CD4-positive, alpha-beta T cell treated with Interleukin-12 subunit alpha and Interleukin-12 subunit beta, for 1 hour (primary cell): Measurements from ENCODE around the gene PLBD1.

ENCODE experiments used
- DNase-seq: peaks from one replicate; pipeline ENCODE4 v3.0.0-alpha.2; 2020

The PLBD1 gene

GRCh38 chr12:14564336-14564959 is 3.2 kb downstream of the PLBD1 start:
- DNase-seq = no peak

DNA sequence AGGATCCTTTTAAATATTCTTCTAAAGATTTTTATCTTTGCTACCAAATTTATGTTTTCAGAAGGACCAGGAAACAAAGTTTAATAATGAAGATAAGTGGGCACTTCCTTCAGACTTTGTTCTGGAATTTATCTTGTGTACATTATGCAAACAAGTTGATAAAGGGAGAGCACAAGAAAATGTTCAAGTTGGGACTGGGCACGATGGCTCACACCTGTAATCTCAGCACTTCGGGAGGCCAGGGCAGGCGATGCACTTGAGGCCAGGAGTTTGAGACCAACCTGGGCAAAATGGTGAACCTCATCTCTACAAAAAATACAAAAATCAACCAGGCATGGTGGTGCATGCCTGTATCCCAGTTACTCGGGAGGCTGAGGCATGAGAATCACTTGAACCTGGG is 4.6 kb downstream of the PLBD1 start:
- no peak for DNase-seq

DNA sequence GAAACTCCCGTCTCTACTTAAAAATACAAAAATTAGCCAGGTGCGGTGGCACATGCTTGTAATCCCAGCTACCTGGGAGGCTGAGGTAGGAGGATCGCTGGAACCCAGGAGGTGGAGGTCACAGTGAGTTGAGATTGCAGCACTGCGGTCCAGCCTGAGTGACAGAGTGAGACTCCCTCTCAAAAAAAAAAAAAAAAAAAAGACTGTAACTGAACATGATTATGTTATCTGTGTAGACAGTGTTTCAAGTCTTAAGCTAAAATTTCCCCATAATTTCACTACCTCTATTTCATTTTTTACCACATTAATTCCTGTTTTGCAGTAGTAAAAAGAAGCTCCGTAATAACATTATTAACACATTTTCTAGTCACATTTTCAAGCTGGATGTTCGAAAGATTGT is 5.4 kb downstream of the PLBD1 start:
- no peak for DNase-seq

DNA sequence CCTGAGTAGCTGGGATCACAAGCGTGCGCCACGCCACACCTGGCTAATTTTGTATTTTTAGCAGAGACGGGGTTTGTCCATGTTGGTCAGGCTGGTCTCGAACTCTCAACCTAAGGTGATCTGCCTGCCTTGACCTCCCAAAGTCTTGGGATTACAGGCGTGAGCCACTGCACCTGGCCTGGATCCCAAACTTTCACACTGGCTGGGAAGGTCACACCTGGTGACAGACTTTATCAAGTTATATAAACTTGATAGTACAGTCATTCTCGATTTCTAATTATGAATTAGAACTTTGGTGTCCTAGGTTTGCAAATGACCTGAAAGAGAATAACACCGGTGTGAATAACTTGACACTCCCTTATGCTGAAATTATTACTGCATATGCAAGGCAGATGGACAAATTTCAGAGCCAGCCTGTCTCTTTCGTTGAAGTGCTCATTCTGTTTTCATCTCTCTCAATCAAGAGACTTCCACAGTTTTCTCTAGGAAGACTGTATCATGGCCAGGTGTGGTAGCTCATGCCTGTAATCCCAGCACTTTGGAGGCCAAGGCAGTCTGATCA is 5.9 kb downstream of the PLBD1 start:
- DNase-seq = no peak

GRCh38 chr12:14560904-14561574 is 6.6 kb downstream of the PLBD1 start:
- DNase-seq = no peak

DNA sequence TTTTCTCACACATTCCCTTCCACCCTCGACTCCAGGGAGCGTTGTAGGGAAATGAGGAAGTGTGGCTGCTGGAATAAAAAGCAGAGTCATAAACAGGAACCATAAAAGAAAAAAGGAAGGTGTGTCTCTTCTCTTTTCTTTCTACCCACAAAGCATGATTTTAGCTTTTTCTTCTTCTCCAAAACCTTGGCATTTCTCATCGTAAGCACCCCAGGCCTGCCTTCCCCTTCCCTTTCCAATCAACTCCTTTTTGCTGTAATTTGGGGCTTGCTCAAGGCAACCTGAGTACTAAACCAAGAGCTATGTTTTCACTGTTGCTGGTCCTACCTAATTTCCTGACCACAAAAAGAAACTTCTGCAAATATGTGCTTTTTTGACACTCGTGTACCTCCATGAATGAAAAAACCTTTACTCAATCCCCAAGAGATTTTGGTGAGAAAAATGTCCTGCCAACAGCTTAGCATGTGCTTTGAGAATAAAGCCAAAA is 9.2 kb downstream of the PLBD1 start:
- DNase-seq = no peak

- no peak for DNase-seq
Measured at GRCh38 chr12:14557966-14558365, 9.7 kb downstream of the PLBD1 start.

- no peak for DNase-seq
Measured at GRCh38 chr12:14554281-14555007, 13.2 kb downstream of the PLBD1 start.

DNA sequence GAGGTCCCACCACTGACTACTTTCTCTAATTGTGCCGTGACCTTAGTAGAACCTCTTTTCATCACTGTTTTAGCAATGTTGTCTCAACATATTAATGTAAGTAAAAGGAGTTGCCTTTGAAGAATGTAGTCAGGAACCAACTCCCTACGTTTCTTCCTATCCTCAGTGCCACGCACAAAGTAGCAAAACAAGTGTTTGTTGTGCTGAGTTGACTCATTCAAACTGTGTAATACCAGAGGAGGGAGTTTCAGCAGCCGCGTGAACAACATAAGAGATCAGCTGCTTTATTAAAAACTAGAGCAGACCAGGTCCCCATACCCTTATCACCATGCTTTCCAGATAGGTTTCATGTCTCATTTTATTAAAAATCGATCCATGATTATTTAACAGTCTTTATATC is 19.1 kb downstream of the PLBD1 start:
- DNase-seq = no peak

DNA sequence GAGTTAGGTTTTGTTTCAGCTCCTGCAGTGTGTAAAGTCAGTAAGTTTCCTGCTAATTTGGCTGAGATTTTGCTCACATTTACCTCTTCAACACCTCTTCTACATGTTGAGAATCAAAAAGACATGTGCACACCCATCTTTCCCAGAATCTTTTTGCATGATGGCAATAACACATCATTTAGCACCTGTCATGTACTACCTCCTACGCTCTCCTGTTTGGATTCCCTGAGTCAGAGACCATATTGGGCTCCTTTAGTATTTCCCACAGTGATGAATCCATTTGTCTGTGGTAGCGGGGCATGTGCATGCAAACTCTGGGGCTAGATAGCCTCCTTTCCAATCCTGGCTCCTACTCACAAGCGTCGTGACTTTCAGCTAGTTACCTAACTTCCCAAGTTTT is 20.1 kb downstream of the PLBD1 start:
- no peak for DNase-seq

DNA sequence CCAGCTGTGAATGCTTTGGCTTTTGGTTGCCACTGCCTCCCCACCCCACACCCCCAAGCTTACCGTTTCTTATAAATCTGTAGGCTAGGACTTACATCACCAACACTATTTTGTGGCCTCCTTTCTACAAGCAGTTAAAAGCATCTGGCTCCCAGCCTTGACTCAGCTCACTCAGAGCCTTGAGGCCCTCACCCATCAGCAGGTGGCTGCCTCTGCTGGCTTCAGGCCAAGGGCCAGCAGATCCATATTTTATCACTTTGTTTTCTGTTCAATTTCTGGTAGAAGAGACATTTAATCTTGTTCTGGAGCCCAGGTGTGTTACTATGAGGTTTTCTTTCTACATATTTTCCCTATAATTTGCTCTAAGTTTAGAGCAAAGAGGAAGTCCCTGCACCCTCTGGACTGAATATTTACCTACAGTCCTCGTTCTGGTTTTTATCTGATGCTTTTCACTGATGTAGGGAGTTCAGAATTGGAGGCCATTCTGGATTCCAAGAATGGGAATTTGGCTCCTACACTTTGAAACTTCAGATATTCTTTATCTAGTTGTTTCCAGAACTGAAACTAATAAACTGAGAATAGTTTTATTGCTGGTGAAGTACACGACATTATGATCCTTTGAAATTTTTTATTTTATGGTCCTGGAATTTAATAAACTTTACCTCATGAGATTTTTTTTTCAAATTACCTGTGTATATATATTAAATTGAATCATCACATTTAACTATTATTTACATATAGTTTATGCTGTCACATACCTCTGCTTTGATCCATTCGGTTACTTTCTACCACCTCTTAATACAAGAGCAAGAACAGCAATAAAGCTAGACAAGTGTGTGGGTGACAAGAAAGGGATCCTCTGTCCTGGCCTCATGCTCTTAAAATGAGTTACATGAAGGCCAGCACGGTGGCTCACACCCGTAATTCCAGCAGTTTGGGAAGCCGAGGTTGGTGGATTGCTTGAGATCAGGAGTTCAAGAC is 22.2 kb downstream of the PLBD1 start:
- DNase-seq = no peak

GRCh38 chr12:14540801-14541462 is 26.8 kb downstream of the PLBD1 start:
- no peak for DNase-seq

GRCh38 chr12:14537088-14537487 is 30.6 kb downstream of the PLBD1 start:
- no peak for DNase-seq

- no peak for DNase-seq
Measured at GRCh38 chr12:14532152-14532551, 35.5 kb downstream of the PLBD1 start.

DNA sequence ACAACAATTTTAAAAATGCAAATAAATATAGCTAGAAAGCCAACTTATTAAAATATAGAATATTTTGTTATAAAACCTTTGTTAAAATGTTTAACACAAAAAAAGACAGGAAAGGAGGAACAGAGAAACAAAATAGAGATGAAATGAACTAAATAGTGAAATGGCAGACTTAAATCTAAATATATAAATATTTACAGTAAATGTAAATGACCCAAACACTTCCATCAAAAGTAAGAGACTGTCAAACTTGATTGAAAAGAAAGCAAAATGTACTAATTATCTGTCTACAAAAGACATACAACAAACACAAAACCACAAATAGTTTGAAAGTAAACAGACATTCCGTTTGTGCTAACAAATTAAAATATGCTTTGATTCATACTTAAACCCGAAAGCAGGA is 41.7 kb downstream of the PLBD1 start:
- DNase-seq = no peak

DNA sequence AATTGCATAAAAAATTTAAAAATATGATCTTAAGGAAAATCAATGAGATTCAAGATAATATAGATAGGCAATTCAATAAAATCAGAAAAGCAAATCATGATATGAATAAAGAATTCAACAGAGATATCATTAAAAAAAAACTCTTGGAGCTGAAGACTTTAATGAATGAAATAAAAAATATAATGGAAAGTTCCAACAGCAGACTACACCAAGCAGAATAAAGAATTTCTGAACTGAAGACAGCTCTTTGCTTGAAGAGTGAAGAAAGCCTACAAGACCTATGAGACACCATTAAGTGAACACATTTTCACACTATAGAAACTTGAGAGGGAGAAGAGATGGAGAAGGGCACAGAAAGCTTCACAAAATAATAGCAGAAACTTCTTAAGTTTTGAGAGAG is 45.9 kb downstream of the PLBD1 start:
- DNase-seq = no peak

DNA sequence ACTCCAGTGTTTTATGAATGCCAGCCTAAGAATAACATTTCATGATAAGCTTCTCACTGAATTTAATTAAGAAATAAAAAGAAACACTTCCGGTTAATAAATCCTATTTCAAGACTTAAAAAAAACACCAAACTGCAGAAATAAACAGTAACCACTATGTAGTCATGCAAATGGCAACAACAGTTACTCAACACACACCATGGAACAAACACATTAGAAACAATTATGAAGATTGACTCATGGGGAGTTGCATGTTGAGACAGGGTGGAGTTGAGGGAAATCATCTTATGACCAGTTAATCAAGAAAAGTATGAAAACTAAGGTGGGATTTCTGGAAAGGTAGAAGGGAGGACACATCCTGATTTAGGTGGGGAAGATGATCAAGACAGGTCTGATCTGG is 52.7 kb downstream of the PLBD1 start:
- no peak for DNase-seq

DNA sequence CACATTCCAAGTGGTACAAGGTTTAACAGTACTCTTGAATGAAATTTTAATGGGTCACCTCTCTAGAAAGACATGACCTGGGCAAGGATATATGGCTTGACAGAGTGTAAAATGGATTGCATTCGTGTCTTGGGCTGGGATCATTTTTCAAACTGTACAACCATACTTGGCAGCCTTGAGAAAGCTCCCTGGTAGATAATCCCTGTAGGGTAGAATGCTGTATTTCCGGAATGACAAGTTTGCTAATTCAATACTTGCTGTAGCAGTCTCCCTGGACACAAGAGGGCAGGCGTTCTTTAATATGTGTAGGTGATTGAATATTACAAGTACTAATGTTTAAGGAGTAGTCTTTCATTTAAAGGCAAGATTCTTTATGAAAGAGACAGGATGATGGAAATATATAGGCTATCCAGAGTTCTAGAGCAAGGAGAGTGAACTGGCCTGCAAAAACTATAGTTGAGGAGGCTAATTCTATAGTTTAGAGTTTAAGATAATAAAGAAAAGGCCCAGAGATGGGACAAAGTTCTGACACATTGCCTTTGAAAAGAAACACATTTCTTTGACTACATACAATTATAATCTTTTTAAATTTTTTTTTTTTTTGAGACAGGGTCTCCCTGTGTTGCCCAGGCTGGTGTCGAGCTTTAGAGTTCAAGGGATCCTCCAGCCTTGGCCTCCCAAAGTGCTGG is 53.4 kb downstream of the PLBD1 start:
- no peak for DNase-seq

- no peak for DNase-seq
Measured at GRCh38 chr12:14510574-14510973, 57.1 kb downstream of the PLBD1 start.

- DNase-seq = no peak
Measured at GRCh38 chr12:14505626-14506596, 61.8 kb downstream of the PLBD1 start.
